Cardiac septum (tissue), 1 donor: Measurements from ENCODE around the gene PIAS1. TPM values are rescaled to one million over a fixed set of nuclear protein-coding genes. Genes with fewer than 3 reads are reported as not detected.
"Not testable (repeated sequence)": the region's sequence is repeated elsewhere in the genome, so short reads cannot be mapped to it uniquely, and the experiment has no call there.

Source experiments
- DNase-seq: peaks from one replicate; pipeline ENCODE4 v3.0.0-alpha.2; 2020; ENCODE audit warnings: low spot score
- intact Hi-C: fragments of 100-400 bp; cut with DNase I; formaldehyde crosslinking; loops from one replicate; pipeline ENCODE4 v1.14.0; 2022
- total RNA-seq: library from RNA; stranded (reverse); fragmentation: NEBNext Ultra II Directional; extraction: Animal tissue kit (Norgen Biotek cat#: 25700); gene quantifications from one replicate; pipeline ENCODE4 v1.2.1, GENCODE V29; 2021
- donor health status: DM: no; HTN: no; CAD: no.

PIAS1 gene
- total RNA-seq, 1 donor from 2014 or later = 29.4 TPM

DNA sequence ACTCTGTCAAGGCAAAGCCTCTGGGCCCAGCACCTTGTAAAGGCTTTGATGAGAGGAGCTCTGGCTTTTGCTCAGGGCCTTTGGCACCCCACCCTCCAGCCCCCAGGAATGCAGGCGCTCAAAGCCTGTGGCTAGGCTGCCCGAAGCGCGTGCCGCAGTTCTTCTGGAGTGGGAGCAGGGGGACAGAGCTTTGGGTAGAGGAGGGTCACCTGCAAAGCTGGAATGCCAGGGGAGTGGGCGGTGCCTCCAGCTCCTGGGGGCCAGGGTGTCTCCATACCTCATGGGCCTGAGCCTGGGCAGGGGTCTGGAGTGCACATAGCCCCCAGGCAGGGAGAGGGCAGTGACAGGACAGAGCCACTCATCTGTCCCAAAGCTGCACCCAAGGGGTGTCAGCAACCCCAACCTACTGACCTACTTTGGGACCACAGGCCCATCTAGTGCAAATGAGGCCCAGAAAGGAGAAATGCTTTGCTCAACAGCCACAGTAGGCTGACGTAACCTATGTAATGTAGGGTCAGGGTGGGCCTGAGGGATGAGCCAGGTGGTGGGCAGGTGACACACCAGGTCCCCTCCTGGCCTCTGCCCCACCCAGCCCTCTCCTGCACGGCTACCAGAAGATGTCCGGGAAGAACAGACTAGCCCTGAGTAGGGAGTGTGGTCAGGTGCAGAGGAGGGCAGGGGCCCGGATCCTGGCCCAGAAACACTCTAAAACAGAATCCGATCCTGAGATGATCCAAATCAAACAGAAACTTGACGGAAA is 153.2 kb downstream of the PIAS1 start:
- intact Hi-C loops = loop anchor here (5.0 kb wide), 1 partner anchor 45 kb away; no protein-coding TSS in a partner anchor
- DNase-seq = no peak

GRCh38 chr15:68208136-68208535 is 154.0 kb downstream of the PIAS1 start:
- intact Hi-C loops = loop anchor here (5.0 kb wide), 1 partner anchor 46 kb away; no protein-coding TSS in a partner anchor
- DNase-seq = no peak

- peak; percentile 27 for DNase-seq
Measured at GRCh38 chr15:68208636-68209240, 154.6 kb downstream of the PIAS1 start.

GRCh38 chr15:68209272-68209671 is 155.2 kb downstream of the PIAS1 start:
- intact Hi-C loops = loop anchor here (5.0 kb wide), 1 partner anchor 47 kb away; no protein-coding TSS in a partner anchor
- peak; percentile 60 for DNase-seq

More at GRCh38 chr15:68208636-68209240, 154.6 kb downstream of the PIAS1 start:
- intact Hi-C loops = loop anchor here (5.0 kb wide), 1 partner anchor 46 kb away; no protein-coding TSS in a partner anchor

DNA sequence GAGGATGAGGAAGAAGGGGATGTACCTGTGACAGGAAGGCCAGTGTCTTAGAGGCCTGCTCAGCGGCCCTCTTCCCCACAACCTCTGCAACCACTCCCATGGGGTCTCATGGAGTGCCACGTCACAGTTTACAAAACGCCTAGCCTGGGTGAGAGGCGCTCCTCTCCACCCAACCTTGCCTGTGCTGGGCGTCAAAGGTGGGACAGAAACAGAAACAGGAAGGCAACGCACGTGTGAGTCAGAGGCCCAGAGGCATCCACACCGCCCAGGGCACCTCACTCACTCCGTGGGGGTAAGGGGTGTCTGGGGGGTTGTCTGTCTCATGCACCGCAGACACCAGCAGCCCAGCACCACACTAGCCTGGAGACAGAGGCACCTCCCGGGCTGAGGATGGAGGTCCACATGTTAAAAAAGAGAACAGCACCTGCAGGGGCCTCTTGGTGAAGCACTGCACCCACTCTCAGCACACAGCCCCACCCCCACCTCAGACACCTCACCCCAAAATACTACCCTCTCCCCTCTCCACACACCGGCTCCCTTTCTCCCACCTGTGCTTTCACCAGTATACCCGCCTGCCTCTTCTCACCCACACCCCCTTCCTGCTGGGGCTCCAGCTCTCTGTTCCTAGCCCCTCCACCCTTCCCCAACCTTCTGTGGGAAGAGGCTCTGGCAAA is 155.8 kb downstream of the PIAS1 start:
- peak; percentile 41 for DNase-seq
- intact Hi-C loops = loop anchor here (2.0 to 5.0 kb wide), 2 partner anchors 48 to 347 kb away; no protein-coding TSS in a partner anchor

DNA sequence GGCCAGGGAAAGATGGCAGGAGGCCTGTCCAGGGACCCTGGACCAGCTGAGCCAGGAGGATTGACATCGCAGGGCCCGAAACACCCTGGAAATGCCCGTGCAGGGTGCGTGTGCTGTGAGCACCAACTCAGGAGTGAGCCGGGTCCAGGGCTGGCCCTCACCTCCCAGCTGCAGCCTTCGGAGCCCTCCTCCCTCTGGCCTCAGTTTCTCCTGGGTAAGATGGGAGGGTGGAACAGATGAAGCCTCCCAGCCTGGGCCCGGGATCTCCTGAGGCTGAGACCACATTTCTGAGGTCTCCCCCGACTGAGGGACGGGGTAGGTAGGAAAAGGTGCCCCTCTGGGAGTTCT is 156.3 kb downstream of the PIAS1 start:
- peak; percentile 63 for DNase-seq
- intact Hi-C loops = loop anchor here (2.0 kb wide), 1 partner anchor 348 kb away; no protein-coding TSS in a partner anchor

DNA sequence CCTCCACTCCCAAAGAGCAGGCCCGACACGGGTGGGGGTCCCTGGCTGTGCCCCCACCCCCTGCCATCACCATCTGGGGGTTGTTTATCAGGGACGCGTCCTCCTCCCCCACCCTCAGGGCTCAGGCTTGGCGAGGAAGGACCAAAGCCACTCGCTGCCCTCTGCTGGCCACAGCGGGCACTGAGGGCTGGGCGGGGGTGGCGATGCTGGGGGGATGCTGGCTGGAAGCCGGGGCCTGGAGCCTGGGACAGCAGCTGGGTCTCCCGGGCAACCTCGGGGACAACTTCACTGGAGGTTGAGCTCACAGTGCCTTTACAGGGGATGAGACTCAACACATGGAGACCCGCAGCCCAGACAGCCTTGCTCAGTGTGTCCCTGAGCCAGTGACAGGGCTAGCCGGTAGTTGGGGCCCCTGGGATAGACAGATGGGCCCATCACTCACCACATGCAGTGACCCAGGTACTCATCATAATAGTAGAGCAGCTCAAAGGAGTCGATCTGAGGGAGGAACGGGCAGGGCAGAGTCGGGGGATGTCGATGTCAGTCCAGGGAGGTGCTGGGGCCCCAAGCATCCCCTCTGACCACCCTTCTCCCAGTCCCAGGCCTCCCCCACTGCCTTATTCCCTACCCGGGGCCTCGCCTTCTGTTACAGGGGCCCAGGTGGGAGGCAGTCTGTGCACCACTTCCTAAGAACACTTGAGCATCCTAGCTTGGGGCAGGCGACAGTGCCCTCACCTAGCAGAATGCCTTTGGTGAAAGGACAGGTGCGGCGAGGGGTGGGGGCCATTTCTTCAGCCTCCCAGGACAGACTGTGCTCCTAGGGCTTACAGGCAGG is 156.9 kb downstream of the PIAS1 start:
- DNase-seq = peak; percentile 71
- intact Hi-C loops = loop anchor here (2.0 kb wide), 1 partner anchor 348 kb away; no protein-coding TSS in a partner anchor

- intact Hi-C loops = loop anchor here (2.0 kb wide), 1 partner anchor 349 kb away; no protein-coding TSS in a partner anchor
- peak; percentile 67 for DNase-seq
Measured at GRCh38 chr15:68211656-68212320, 157.7 kb downstream of the PIAS1 start.

DNA sequence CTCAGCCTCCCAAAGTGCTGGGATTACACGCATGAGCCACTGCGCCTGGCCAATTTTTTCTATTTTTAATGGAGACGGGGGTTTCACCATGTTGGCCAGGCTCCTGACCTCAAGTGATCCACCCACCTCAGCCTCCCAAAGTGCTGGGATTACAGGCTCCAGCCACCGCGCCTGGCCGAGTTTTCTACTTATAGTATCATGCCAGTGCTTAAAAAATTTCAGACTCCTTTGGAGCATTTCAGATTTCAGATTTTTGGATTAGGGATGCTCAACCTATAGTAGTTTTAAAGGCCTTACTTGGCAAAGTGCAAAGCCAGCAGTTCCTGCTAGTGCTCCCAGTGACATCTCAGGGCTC is 159.4 kb downstream of the PIAS1 start:
- intact Hi-C loops, DNase-seq: not testable (repeated sequence)

DNA sequence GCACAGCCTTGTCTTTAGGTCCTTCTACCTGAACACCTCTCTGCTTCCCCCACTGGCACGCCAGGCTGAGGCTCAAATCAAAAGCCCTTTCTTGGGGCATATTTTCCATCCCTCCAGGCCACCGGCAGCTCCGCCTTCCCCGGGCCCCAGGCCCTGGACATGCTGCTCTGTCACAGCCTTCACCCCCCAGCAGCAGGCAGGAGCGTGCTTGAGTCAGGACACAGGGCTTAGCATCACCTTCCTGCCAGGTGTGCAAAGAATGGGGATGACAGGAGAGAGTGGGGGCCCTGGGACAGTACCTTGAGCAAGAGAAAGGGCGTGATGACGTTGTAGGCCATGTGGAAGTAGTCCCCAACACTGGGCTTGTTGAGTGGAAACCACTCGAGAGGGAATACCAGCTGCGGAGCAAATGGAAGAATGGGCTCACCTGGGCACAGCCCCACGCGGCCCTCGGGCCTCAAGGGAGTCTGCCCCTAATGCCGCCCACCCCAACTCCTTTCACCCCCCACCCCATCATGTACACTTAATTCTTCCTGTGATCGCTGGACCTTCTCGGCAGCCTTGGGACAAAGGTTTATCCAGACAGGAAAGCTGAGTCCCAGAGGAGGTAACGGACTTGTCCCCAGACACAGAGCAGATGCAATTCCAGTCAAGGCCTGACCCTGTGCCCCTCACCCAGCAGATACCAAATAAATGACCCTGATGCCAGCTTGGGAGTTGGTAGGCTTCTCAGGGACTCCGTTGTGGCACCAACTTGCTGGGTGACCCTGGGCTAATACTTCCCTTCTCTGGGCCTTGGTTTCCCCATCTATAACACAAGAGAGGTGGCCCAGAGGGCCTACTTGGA is 160.1 kb downstream of the PIAS1 start:
- intact Hi-C loops = no loop called here
- peak; percentile 27 for DNase-seq

- DNase-seq = peak; percentile 12
- intact Hi-C loops = no loop called here
Measured at GRCh38 chr15:68214838-68215254, 160.7 kb downstream of the PIAS1 start.

- intact Hi-C loops = no loop called here
- DNase-seq = peak; percentile 27
Measured at GRCh38 chr15:68217341-68217740, 163.2 kb downstream of the PIAS1 start.

DNA sequence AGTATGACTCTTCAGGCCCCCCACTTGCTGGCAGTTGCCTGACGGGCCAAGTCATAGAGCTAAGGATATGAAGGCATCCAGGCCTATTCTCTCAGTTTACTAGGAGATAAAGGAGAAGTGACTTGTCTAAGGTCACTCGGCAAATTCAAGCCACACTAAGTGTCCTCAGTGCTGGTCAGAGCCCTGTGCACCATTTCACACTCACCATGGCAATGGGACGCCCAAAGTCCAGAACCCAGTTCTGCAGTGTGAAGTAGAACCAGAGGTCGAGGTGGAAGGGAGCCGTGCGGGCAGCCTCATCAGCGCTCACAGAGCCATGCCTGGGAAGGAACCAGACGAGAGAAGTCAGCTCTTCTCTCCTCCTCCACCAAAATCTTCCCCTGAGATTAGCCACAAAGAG is 164.2 kb downstream of the PIAS1 start:
- DNase-seq = peak; percentile 31
- intact Hi-C loops = no loop called here

DNA sequence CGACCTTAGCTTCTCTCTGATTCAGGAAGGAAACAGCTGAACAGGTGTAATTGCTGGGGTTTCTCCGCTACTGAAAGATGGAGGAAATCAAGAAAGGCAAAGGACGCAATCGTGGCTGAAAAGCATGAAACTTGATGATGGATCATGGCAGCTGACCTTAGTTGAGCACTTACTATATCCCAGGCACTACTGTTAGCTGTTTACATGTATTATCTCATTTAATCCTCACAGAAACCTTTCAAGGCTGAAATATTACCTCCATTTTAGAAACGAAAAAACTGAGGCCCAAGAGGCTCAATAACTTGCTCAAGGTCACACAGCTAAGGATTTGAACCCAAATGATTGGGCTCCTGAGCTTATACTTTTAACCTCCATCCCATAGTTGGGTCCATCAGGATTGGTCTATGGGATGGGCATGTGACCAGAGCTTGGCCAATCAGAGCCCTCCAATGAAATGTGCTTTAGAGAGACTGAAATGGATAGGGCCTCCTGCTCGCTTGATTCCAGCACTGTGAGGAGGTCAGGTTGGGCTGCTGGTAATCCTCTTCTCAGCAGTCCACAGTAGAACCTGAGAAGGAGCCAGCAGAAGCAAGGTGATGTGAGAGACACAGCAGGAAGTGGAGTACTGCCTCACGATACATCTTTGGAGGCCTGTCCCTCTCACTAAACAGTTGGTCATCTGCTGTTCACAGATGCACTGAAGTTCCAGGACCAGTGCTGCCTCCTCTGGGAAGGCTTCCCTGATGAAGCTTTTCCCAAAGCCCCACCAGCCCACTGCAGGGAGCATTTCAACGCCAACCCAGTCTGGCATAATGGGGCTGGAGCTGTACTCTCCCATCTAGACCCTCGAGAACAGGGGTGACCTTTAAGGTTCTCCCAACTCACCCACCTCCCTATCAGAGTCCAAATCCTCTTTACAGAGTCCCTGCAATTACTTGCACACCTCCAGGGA is 165.0 kb downstream of the PIAS1 start:
- peak; percentile 58 for DNase-seq
- intact Hi-C loops = no loop called here

DNA sequence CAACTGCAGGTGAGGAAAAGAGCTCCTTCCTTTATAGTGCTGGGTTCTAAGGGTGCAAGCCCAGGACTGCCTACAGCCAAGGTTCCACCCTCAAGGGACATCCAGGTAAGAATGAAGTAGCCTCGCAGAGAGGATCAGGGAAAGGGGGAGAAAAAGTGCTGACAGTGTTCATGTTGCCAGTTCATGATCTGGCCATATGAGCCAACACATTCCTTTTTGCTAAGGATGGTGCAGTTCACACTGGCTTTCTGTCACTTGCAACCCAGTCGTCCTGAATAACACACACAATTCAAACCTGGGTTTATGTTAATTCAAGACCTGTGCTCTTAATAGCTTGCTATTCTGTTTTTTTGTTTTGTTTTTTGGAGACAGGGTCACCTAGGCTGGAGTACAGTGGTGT is 166.4 kb downstream of the PIAS1 start:
- intact Hi-C loops = no loop called here
- peak; percentile 7 for DNase-seq

GRCh38 chr15:68220967-68221366 is 166.9 kb downstream of the PIAS1 start:
- DNase-seq = peak; percentile 10
- intact Hi-C loops = no loop called here
